GM19239 (cell line): ENCODE data around the gene XAF1.
"Not testable (repeated sequence)": the region's sequence is repeated elsewhere in the genome, so short reads cannot be mapped to it uniquely, and the experiment has no call there.

Experiments used
- DNase-seq: peaks from one replicate; pipeline ENCODE4 v3.0.0; 2011; ENCODE audit warnings: low spot score; ENCODE audit not compliant: insufficient read length
- FAIRE-seq: peaks from 2 replicates; lab custom pipeline; 2011; peaks lifted over from hg19 to GRCh38; lab: Jason Lieb, UNC

Gene XAF1

GRCh38 chr17:6796017-6796886 is 40.4 kb downstream of the XAF1 start:
- FAIRE-seq: no peak
- no peak for DNase-seq

GRCh38 chr17:6796887-6797490 is 41.1 kb downstream of the XAF1 start:
- no peak for FAIRE-seq

GRCh38 chr17:6797718-6798351 is 42.0 kb downstream of the XAF1 start:
- DNase-seq: no peak
- no peak for FAIRE-seq

More at GRCh38 chr17:6796887-6797490, 41.1 kb downstream of the XAF1 start:
- DNase-seq: no peak

- FAIRE-seq (no peak), DNase-seq (no peak)
Observed at GRCh38 chr17:6799738-6800137, 43.9 kb downstream of the XAF1 start.

- no peak for DNase-seq
- FAIRE-seq: no peak
Observed at GRCh38 chr17:6800422-6801027, 44.7 kb downstream of the XAF1 start.

GRCh38 chr17:6811510-6811909 is 55.7 kb downstream of the XAF1 start:
- DNase-seq (no peak), FAIRE-seq (no peak)

GRCh38 chr17:6812295-6812694 is 56.4 kb downstream of the XAF1 start:
- DNase-seq (no peak), FAIRE-seq (no peak)

GRCh38 chr17:6815775-6816174 is 59.9 kb downstream of the XAF1 start:
- FAIRE-seq: no peak

GRCh38 chr17:6816368-6816767 is 60.5 kb downstream of the XAF1 start:
- not testable (repeated sequence) for DNase-seq, FAIRE-seq

More at GRCh38 chr17:6815775-6816174, 59.9 kb downstream of the XAF1 start:
- no peak for DNase-seq

GRCh38 chr17:6818938-6819337 is 63.1 kb downstream of the XAF1 start:
- FAIRE-seq (no peak), DNase-seq (no peak)

- DNase-seq: no peak
- FAIRE-seq: no peak
Observed at GRCh38 chr17:6823011-6823442, 67.2 kb downstream of the XAF1 start.
